Caco-2 (cell line): ENCODE data around the gene C14orf132. TPM values are rescaled to one million over a fixed set of nuclear protein-coding genes. Genes with fewer than 3 reads are reported as not detected.

Experiments used
- BruUV-seq: library from RNA; stranded (reverse); fragments of 400-500 nt; replicated peaks from 2 replicates; lab custom pipeline; 2021; lab: Mats Ljungman, UMichigan
- CTCF ChIA-PET: fragments of 300-600 bp; sonication (Branson Sonifier 250); formaldehyde crosslinking; loops from one replicate; lab custom pipeline; 2022; ENCODE audit warnings: antibody characterized with exemption; lab: Charles Lee
- POLR2A ChIA-PET: fragments of 300-600 bp; sonication (Branson Sonifier 250); formaldehyde crosslinking; loops from one replicate; lab custom pipeline; 2022; ENCODE audit warnings: antibody characterized with exemption; lab: Charles Lee
- DNase-seq, 2 experiments: peaks; one replicate each; pipeline versions ENCODE4 v3.0.0 to v3.0.0-alpha.2; 2020 to 2022
- H3K27me3 ChIP-seq: replicated peaks from 2 replicates; pipeline ENCODE4 v1.6.0; 2011; ENCODE audit warnings: low read length; ENCODE audit not compliant: control insufficient read depth, insufficient read depth
- H3K36me3 ChIP-seq: 2 replicates; pipeline ENCODE4 v1.5.1; 2011; ENCODE audit warnings: low read length; ENCODE audit not compliant: control insufficient read depth, insufficient read depth
- H3K4me1 ChIP-seq: fragments of 250-450 bp; sonication (Bioruptor Pico); 2 replicates; pipeline ENCODE4 v1.5.1; 2020; ENCODE audit warnings: mild to moderate bottlenecking
- H3K4me3 ChIP-seq: 2 replicates; pipeline ENCODE4 v1.5.1; 2011; ENCODE audit warnings: low read depth, mild to moderate bottlenecking, control low read depth, low read length
- H3K9me3 ChIP-seq: fragments of 250-450 bp; sonication (Bioruptor Pico); 2 replicates; pipeline ENCODE4 v1.5.1; 2020; ENCODE audit warnings: mild to moderate bottlenecking, moderate library complexity
- H3K27ac Mint-ChIP-seq: one replicate; pipeline ENCODE4 v1.8.0; 2022; ENCODE audit warnings: mixed read lengths; ENCODE audit not compliant: unreplicated experiment
- H3K27me3 Mint-ChIP-seq: one replicate; pipeline ENCODE4 v1.8.0; 2022; ENCODE audit warnings: mixed read lengths; ENCODE audit not compliant: insufficient read depth, unreplicated experiment
- H3K36me3 Mint-ChIP-seq: one replicate; pipeline ENCODE4 v1.8.0; 2022; ENCODE audit warnings: mild to moderate bottlenecking, mixed read lengths; ENCODE audit not compliant: insufficient read depth, unreplicated experiment
- H3K4me1 Mint-ChIP-seq: one replicate; pipeline ENCODE4 v1.8.0; 2022; ENCODE audit warnings: low read depth, mixed read lengths; ENCODE audit not compliant: unreplicated experiment
- H3K4me3 Mint-ChIP-seq: one replicate; pipeline ENCODE4 v1.8.0; 2022; ENCODE audit warnings: mild to moderate bottlenecking, moderate library complexity, mixed read lengths; ENCODE audit not compliant: unreplicated experiment
- H3K9me3 Mint-ChIP-seq: one replicate; pipeline ENCODE4 v1.8.0; 2022; ENCODE audit warnings: mixed read lengths; ENCODE audit not compliant: unreplicated experiment
- intact Hi-C: fragments of 100-400 bp; cut with micrococcal nuclease; formaldehyde crosslinking; loops from one replicate; pipeline ENCODE4 v1.10.0; 2022; ENCODE audit not compliant: unreplicated experiment
- total RNA-seq: library from RNA; stranded (reverse); gene quantifications from 2 replicates; pipeline ENCODE4 v1.2.3, GENCODE V29; 2022
- TF ChIP-seq, protein P1 (sequence below), 2 experiments: fragments of 200-600 bp in 1 of 2; IDR thresholded peaks; 1 replicate in 1 of 2; 2 replicates in 1 of 2; pipeline versions ENCODE4 v1.5.1 to v1.8.0; 2011 to 2022; ENCODE audit warnings: antibody characterized with exemption in 1 of 2, control low read depth in 1 of 2, inconsistent platforms in 1 of 2, low read depth in 1 of 2, low read length in 1 of 2, mild to moderate bottlenecking in 1 of 2, moderate library complexity in 1 of 2; ENCODE audit not compliant: insufficient read depth in 1 of 2, severe bottlenecking in 1 of 2, unreplicated experiment in 1 of 2

Gene C14orf132
- total RNA-seq, 1 experiment from 2014 or later, result 0.20 TPM

DNA sequence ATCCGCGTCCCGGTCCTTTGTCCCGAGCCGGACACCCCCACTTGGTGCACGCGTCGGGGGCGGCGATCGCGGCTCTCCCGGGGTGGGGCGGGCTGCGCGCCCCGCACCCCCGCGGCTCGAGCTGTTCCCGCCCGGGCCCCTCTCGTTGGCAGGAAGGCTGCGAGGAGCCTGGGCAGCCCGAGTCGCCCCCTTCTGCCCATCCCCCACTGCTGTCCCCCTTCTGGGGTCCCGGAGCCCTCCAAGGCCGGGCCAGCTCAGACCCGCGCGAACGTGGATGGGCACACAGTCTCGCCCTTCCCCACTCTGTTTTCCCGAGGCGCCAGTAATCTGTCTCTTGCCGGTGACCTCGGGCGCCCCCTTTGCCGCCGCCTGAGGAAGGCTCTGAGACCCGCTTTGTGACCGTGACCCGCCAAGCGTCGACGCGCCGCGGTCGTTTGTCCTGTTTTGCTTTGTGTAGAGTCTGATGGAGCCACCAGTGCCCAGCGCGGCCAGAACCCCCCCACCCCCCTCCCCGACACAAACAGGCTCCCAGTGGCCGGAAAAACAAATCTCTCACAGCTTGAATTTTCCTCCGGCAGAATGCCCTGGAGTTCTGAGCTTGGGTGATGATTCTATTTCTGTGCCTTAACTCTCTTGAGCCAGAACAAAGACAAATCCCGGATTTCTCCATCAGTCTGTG lies 610 bp downstream of the C14orf132 start:
- Mint-ChIP-seq H3K4me3 (peak overlapping the region; percentile 54), H3K9me3 (no peaks in the 10 kb centered on the region), H3K27ac (no peak overlapping the region), H3K36me3 (no peaks in the 10 kb centered on the region), H3K4me1 (no peaks in the 10 kb centered on the region), H3K27me3 (peaks cover 18% of the 10 kb centered on the region)
- intact Hi-C loops, result no loop called here
- ChIA-PET CTCF (no interaction called here), POLR2A (interaction anchor here (0.6 kb wide), 1 partner anchor 8 kb away, joined by 4 read pairs; no protein-coding TSS in a partner anchor)
- Histone ChIP-seq H3K27me3 (no peaks in the 10 kb centered on the region; the same call in 1 of the 2 replicates), H3K36me3 (no peaks in the 10 kb centered on the region), H3K4me3 (peak overlapping the region; percentile 45), H3K4me1 (no peaks in the 10 kb centered on the region), H3K9me3 (no peaks in the 10 kb centered on the region)
- no peak for DNase-seq
- TF ChIP-seq, protein P1, sequence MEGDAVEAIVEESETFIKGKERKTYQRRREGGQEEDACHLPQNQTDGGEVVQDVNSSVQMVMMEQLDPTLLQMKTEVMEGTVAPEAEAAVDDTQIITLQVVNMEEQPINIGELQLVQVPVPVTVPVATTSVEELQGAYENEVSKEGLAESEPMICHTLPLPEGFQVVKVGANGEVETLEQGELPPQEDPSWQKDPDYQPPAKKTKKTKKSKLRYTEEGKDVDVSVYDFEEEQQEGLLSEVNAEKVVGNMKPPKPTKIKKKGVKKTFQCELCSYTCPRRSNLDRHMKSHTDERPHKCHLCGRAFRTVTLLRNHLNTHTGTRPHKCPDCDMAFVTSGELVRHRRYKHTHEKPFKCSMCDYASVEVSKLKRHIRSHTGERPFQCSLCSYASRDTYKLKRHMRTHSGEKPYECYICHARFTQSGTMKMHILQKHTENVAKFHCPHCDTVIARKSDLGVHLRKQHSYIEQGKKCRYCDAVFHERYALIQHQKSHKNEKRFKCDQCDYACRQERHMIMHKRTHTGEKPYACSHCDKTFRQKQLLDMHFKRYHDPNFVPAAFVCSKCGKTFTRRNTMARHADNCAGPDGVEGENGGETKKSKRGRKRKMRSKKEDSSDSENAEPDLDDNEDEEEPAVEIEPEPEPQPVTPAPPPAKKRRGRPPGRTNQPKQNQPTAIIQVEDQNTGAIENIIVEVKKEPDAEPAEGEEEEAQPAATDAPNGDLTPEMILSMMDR (IDR thresholded peaks at IDR 0.05; ENCODE audit: insufficient read depth in 1 of 2, low read depth in 1 of 2, low read length in 1 of 2, severe bottlenecking in 1 of 2, unreplicated experiment in 1 of 2), result peak in 1 of 2 experiments; percentile 8
- BruUV-seq, result no TSS peak

DNA sequence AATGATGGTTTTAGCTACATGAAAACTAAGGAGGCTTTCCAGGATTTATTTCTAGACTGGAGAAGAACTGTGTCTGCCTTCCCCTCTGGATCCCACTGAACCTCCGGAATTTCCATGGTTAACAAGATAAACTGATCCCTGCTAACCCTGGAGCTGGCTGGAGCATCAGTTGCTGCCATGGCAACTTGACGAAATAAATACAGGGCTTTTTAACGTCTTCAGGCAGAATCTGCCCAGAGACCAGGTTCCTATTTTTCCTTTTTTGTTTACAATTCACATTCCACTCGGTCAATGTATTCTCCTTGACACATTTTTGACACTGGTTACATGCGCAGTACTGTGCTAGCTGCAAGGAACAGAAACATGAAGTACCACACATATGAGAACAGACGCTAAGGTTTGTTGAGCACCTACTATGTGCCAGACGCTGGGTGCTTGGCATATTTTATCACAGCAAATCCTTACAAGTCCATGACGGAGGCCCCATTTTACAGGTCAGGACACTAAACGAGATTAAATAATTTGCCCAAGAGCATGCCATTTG lies 1.7 kb downstream of the C14orf132 start:
- no peaks in the 10 kb centered on the region for H3K36me3 ChIP-seq
- no peak for DNase-seq
- H3K4me3 ChIP-seq, result no peak overlapping the region
- TF ChIP-seq, protein P1 (IDR thresholded peaks at IDR 0.05; ENCODE audit: insufficient read depth in 1 of 2, low read depth in 1 of 2, low read length in 1 of 2, severe bottlenecking in 1 of 2, unreplicated experiment in 1 of 2), result no peak
- H3K4me1 Mint-ChIP-seq, result no peaks in the 10 kb centered on the region
- H3K4me3 Mint-ChIP-seq, result no peak overlapping the region
- ChIA-PET CTCF (no interaction called here), POLR2A (no interaction called here)
- no TSS peak for BruUV-seq
- H3K27me3 Mint-ChIP-seq, result peaks cover 18% of the 10 kb centered on the region
- H3K9me3 Mint-ChIP-seq, result no peaks in the 10 kb centered on the region
- intact Hi-C loops, result no loop called here
- H3K27ac Mint-ChIP-seq, result no peak overlapping the region
- H3K27me3 ChIP-seq, result no peaks in the 10 kb centered on the region; the same call in 1 of the 2 replicates
- H3K9me3 ChIP-seq, result peaks cover 2% of the 10 kb centered on the region; the same call in 1 of the 2 replicates
- no peaks in the 10 kb centered on the region for H3K36me3 Mint-ChIP-seq
- H3K4me1 ChIP-seq, result no peaks in the 10 kb centered on the region

DNA sequence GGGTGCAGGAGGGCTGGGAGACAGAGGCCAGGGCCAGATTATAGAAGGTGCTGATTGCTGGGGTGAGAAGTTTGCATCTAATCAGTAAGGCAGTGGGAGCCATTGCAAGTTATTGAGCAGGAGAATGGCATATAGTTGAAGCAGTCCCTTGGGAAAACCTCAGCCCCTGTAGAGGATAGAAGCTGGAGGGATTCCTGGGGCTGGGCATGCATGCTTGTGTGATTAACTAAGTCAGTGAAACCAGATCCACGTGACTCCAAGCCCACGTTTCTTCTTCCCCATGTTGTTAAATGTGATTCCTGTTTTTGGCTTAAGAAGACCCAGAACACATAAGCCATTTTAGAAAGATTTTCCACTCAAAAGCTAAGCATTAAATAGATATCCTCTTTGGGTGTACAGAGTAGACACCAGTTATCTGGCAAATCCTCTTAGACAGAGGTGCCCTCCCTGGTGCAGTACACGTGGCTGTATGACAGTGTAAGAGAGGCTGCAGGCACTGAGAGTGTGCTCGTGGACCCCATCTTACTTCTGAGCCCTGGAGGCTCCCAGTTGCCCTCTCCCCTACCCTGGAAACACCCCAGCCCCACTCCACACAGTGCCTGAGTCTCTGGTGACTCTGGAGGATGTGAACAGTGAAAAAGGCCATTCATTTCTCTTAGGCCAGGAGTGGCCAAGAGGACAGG lies 3.2 kb downstream of the C14orf132 start:
- Mint-ChIP-seq H3K27ac (no peak overlapping the region), H3K36me3 (no peaks in the 10 kb centered on the region), H3K4me3 (no peak overlapping the region), H3K4me1 (no peaks in the 10 kb centered on the region), H3K9me3 (no peaks in the 10 kb centered on the region), H3K27me3 (peaks cover 14% of the 10 kb centered on the region)
- no peaks in the 10 kb centered on the region; the same call in 1 of the 2 replicates for H3K27me3 ChIP-seq
- no peaks in the 10 kb centered on the region for H3K36me3 ChIP-seq
- no TSS peak for BruUV-seq
- TF ChIP-seq, protein P1 (IDR thresholded peaks at IDR 0.05; ENCODE audit: insufficient read depth in 1 of 2, low read depth in 1 of 2, low read length in 1 of 2, severe bottlenecking in 1 of 2, unreplicated experiment in 1 of 2), result no peak
- H3K9me3 ChIP-seq, result peaks cover 3% of the 10 kb centered on the region; the same call in 1 of the 2 replicates
- ChIA-PET POLR2A (no interaction called here), CTCF (no interaction called here)
- no peak for DNase-seq
- intact Hi-C loops, result no loop called here
- no peak overlapping the region for H3K4me3 ChIP-seq
- no peaks in the 10 kb centered on the region for H3K4me1 ChIP-seq
